Measurements from ENCODE around the gene RECQL5.
"Not testable (repeated sequence)": the region's sequence is repeated elsewhere in the genome, so short reads cannot be mapped to it uniquely, and the experiment has no call there.

The RECQL5 gene

DNA sequence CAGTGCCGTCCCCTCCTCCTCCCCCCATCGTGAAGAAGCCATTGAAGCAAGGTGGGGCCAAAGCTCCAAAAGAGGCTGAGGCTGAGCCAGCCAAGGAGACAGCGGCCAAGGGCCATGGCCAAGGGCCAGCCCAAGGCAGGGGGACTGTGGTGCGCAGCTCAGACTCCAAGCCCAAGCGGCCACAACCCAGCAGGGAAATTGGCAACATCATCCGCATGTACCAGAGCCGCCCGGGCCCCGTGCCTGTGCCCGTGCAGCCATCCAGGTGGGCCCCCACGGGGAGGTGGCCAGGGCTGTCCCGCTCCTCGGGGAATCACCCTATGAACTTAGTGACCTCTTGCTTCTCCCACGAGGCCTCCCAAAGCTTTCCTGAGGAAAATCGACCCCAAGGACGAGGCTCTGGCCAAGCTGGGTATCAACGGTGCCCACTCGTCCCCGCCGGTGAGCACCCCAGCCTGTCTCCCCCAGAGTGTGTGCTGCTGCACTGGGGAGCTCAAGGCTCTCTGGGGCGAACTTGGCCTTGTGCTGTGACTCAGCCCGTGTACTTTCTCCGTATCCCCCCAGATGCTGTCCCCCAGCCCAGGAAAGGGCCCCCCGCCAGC lies 50.3 kb downstream of the RECQL5 start:
- DNase-seq (ENCODE audit: low read depth, low spot score) = no peak

DNA sequence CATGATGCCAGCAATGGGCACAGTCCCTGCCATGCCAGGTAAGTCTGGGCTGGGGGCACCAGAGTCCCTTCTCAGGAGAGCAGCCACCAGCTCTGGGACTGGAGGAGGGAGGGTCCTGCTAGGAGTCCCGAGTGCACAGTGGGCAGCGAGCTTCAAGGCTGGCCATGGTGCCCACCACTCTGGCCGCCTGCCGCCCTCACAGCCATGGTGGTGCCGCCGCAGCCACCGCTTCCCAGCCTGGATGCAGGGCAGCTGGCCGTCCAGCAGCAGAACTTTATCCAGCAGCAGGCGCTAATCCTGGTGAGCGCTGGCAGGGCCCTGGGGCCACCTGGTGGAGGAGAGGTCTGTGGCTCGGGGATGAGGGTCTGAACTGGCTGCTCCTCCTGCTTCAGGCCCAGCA lies 51.7 kb downstream of the RECQL5 start:
- DNase-seq (ENCODE audit: low read depth, low spot score) = no peak

DNA sequence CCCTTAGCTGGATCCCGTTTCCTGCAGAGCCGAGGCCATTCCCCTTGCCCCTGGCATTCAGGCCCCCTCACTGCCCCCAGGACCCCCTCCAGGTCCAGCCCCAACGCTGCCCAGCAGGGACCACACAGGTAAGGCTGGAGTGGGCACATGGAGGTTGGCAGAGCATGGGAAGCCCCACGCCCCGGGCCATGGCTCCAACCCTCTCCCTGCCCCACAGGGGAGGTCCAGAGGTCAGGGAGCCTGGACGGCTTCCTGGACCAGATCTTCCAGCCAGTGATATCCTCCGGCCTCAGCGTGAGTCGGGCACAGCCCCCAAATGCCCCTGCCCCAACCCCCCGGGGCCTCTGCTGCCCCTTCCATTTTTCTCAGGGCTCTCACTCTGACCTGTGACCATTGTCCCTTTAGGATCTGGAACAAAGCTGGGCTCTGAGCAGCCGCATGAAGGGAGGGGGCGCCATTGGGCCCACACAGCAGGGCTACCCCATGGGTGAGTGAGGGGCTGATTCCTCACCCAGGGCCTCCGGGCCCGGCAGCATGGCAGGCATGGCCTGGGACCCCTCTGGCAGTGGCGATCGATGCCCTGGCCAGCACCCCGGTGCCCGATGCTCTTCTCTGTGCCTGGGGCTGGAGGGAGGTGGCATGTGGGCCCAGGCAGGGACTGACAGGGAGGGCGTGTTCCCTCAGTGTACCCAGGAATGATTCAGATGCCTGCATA lies 52.2 kb downstream of the RECQL5 start:
- no peak for DNase-seq (ENCODE audit: low read depth, low spot score)

DNA sequence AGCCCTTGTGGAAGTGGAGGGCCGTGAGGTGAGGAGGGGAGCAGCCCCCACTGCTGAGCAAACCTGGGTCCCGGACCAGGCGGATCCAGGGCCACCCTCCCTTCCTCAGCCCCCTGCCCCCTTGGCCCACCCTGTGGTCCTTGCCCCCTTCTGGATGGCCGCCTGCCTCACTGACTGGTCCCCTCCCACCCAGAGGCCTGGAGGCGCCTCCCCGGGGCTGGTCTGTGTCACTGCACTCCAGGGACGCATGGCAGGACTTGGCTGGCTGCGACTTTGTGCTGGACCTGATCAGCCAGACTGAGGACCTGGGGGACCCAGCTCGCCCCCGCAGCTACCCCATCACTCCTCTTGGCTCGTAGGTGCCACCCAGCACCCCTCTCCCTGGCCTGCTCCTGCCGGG lies 52.9 kb downstream of the RECQL5 start:
- DNase-seq (ENCODE audit: low read depth, low spot score) = no peak

DNA sequence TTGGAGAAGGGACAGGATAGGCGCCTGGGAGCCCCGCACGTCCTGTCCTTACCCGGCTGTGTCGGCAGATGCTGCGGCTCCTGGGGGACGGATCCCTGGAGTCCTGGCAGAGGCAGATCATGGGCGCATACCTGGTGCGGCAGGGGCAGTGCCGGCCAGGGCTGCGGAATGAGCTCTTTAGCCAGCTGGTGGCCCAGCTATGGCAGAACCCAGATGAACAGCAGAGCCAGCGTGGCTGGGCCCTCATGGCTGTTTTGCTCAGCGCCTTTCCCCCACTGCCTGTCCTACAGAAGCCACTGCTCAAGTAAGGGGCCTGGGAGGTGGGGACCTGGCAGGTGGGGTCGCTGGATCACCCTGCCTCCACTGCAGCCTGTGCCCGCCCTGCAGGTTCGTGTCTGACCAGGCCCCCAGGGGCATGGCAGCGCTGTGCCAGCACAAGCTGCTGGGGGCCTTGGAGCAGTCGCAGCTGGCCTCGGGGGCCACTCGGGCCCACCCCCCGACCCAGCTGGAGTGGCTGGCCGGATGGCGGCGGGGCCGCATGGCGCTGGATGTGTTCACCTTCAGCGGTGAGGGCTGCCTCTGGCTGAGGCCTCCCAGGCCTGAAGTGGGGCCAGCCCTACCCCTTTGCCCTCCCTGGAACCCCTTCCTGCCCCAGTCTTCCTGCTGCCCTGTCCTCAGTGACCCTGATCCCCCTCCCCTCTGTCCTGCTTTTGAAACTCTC lies 53.9 kb downstream of the RECQL5 start:
- no peak for DNase-seq (ENCODE audit: low read depth, low spot score)

DNA sequence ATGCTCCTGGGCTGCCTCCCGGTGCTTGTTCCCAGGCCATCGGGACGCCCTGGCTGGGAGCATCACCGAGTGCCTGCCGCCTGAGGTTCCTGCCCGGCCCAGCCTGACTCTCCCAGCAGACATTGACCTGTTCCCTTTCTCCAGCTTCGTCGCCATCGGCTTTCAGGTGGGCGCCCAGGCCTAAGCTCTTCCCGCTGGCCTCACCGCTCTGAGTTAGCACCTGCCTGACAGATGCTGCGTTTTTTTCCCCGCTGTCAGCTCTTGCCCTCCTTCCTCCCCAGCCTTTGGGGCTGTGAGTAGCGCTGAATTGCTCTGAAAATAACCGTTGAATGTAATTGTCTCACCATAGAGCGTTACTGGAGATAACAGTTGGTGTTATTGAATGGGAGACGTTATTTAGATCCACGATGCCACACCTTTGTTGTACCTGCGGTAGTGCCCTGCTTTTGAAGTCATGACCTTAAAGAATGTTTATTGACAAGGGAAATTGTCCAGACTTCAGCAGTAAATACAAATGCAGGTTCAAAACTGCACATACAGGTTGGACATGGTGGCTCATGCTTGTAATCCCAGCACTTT lies 55.0 kb downstream of the RECQL5 start:
- DNase-seq (ENCODE audit: low read depth, low spot score) = no peak

DNA sequence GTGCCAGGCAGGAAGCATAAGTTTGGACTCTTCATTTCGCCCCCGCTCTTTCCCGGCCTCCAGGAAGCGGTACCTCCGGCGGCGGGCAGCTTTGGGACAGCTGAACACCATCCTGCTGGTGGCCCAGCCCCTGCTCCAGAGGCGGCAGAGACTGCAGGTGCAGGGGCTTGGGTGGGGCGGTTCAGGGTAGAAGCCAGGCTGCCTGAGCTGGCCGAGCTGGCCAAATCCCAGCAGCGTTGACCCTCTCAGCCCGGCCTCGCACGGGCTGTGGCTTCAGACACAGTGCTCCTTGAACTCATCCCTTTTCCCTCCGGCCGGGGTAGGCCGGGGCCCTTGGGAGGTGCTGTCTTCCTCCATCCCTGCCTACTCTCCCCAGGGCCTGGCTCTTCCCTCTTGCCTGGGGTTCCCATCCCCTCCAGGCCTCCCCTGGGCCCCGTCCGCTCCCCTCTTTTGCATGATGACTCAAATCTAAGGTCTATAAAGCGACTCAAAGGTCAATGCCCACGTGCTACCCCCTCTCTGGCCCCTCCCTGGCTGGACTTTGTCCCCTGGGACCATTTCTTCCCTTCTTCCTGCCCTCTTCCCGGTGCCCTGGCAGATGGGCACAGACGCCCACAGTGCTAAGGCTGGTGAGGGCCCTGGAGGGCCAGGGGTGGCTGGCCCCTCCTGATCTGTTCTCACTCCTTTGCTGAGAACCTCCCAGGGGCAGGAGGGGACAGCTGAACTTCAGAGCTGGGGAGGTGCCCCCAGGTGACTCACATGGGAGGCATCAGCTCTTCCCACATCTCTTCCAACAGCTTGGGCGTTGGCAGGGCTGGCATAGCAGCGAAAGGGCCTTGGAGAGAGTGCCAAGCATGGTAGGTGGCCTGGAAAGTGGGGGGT lies 56.6 kb downstream of the RECQL5 start:
- no peak for DNase-seq (ENCODE audit: low read depth, low spot score)

DNA sequence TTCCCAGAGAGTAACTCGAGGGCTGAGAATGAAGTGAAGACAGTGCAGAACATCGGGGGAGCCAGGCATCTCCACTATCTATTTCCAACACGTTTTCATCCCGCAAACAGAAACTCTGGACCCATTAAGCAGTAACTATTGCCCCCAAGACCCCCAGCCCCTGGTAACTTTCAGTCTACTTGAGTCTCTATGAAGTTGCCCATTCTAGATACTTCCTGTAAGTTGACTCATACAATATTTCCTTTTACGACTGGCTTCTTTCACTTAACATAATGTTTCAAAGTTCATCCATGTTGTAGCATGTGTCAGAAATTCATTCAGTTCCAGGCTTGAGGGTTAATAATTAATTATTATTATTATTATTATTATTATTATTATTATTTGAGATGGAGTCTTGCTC lies 59.9 kb downstream of the RECQL5 start:
- no peak for DNase-seq (ENCODE audit: low read depth, low spot score)

DNA sequence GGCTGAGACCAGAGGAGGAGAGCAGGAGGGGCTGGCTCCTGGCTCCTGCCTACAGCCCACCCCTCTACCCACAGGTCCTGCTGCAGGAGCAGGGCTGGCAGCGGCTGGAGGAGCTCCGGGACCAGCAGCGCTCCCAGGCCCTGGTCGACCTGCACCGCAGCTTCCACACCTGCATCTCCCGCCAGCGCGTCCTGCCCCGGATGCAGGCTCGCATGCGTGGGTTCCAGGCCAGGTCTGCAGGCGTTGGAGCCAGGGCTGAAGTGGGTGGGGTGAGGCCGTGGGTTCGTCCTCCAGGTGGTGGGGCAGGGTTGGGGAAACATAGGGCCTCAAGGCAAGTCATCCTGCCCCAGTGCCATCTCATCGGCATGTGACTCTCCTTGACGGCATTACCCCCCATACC lies 61.2 kb downstream of the RECQL5 start:
- no peak for DNase-seq (ENCODE audit: low read depth, low spot score)

DNA sequence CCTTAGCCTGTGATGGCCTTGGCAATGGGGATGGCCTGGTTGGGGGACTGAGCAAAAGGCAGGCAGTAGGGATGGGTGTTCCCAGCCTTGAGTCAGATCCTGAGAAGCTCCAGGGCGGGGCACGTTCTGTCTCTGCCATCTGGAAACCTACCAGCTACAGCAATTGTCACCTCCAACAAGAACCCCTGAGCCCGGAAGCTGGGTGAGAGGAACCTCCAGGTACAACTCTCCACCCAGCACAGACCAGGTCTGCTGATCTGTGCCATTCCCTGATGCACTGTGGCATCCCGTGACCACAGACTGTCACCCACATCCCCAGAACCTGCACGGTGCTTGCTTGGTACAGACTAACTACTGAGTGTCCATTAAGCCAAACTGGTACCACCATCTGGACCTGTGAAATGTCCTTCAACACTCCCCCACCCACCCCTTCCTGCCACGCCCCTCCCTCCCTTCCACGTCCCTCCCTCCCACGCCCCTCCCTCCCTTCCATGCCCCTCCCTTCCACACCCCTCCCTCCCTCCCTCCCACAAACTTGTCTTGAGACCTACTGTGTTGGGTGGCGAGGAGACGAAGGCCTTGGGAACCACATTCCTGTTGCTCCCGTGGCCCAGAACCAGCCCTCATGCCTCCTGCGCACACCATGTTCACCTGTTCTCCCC lies 62.8 kb downstream of the RECQL5 start:
- no peak for DNase-seq (ENCODE audit: low read depth, low spot score)

DNA sequence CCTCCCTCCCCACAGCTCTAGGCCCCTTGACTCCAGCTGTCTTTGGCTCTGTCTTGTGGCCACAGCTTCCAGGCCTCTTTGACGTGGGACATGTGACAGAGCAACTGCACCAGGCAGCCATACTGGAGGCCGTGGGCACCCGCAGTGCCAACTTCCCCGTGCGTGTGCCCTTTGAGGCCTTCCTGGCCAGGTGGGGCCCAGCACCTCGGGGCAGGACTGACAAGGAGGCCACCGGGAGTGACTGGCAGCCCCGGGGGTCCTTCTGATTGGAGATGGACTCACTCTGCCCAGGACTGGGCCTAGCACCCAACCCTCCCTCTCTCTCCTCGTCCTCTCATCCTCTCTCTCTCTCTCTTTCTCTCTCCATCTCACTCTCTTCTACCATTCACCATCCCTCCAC lies 63.8 kb downstream of the RECQL5 start:
- no peak for DNase-seq (ENCODE audit: low read depth, low spot score)

DNA sequence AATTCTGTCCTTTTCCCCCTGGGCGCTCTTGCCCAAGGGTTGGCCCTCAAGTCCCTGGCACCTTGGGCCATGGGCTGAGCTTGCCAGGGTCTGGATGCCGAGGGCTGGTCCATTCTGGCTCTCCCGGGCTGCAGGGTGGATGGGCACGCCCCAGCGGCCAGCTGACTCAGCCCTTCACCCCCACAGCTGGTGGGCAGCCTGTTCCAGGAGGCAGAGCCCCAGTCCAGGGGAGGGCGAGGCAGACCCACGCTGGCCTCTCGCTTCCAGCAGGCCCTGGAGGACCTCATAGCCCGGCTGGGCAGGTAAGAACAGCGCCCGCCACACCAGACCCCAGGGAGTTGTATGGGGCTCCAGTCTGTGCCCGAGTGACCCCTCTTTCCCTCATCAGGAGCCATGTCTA lies 64.3 kb downstream of the RECQL5 start:
- DNase-seq (ENCODE audit: low read depth, low spot score) = no peak

DNA sequence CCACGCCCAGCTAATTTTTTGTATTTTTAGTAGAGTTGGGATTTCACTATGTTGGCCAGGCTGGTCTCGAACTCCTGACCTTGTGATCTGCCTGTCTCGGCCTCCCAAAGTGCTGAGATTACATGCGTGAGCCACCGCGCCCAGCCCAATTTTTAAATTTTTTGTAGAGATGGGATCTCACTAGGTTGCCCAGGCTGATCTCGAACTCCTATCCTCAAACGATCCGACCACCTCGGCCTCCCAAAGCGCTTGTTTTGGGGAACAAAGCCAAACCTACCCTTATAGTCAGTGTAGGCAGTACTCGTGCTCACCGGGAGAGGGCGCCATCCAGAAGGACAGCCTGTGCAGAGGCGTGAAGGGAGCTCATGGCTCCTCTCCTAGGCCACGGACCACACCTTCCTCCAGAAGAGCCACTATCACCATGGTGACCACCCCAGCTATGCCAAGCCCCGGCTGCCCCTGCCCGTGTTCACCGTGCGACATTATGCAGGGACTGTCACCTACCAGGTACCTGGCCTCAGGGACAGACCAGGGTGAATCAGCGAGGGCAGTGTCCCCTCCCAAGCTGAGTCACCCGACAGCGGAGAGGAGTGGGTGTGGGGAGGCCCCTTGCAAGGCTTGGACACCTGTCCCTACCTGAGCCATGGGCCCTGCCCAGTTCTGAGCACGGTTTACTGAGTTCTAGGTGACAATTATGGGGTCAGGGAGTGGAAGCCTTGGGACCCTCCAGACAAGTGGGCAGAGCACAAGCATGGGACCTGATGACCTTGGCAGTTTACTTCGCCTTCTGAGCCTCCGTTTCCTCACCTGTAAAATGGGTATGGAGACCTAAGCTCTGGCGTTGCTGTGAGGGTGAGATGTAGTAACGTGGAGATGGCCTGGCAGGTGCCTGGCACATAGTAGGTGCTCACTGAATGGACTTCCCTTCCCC lies 65.6 kb downstream of the RECQL5 start:
- peak; percentile 40 for DNase-seq (ENCODE audit: low read depth, low spot score)

DNA sequence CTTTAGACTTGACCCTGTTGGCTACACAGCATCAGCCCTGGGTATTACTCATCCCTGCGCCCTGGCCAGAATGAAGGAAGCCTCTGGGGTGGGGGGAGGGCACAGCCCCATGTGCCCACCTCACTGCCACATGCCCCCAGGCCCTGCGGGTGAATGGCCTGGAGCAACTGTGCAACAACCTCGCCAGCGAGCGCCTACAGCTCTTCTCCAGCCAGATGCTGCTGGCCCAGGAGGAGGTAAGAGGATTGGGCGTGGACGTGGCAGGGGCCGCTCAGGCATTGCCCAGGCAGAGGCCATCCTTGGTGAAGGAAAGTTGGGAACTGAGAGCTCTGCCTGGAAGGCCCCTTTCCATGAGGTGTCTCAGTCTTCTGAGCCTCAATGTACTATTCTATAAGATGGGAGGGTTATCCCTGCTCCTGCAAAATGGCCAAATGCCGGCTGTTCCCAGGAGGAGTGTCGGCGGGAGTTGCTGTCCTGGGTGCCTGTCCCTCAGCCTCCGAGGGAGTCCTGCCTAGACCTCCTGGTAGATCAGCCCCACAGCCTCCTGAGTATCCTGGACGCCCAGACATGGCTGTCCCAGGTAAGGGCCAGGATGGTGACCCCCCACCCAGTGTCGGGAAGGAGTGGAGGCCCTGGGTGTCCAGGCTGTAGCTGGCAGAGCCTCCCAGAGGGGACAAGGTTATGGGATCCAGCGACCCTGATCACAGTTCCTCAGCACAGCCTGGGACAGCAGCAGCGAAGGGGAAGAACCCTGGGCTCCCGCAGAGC lies 70.5 kb downstream of the RECQL5 start:
- no peak for DNase-seq (ENCODE audit: low read depth, low spot score)

DNA sequence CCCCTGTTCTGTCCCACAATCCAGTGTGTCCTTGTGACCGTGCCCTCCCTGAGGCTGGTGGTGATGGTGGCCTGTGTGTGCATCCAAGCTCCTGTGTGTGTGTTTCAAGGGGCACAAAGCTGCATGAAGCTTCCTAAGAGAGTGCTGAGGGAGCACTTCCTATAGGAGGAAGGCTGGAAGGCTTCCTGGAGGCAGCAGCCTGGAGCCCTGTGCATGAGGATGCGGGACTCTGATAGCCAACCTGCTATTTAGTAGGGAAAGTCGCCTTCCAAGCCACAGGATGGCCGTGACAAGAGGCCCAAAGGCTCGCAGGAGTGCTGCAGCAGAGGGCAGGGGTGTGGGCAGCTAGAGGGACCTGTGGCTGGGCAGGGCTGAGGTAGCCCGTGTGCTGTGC lies 71.0 kb downstream of the RECQL5 start:
- no peak for DNase-seq (ENCODE audit: low read depth, low spot score)

DNA sequence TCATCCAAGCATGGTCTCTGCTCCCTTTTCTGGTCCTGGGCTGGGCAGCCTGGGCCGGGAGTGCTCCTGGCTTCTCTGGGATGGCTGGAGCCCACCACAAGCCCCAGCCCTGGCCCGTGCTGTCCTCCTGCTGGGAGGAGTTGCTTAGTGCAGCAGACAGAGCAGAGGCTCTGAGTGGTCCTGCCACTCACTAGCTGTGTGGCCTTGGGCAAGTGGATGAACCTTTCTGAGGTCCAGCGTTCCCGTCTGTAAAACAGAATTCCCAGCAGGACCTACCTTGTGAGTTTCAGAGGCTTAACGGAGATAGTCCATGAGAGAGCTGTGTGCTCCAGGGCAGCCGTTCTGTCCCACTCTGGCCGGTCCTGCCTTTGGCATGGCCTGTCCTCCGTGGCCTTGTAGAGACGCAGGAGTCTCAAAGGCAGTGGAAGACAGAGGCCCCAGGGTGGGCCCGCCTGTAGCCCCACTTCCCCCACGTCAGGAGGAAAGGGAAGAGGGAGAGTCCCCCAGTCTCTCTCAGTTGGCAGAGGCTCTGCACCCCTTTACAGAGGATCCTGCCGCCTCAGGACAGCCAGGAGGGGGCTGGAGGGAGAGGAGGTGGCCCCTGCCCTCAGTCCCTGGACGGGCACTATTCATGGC lies 71.6 kb downstream of the RECQL5 start:
- no peak for DNase-seq (ENCODE audit: low read depth, low spot score)

DNA sequence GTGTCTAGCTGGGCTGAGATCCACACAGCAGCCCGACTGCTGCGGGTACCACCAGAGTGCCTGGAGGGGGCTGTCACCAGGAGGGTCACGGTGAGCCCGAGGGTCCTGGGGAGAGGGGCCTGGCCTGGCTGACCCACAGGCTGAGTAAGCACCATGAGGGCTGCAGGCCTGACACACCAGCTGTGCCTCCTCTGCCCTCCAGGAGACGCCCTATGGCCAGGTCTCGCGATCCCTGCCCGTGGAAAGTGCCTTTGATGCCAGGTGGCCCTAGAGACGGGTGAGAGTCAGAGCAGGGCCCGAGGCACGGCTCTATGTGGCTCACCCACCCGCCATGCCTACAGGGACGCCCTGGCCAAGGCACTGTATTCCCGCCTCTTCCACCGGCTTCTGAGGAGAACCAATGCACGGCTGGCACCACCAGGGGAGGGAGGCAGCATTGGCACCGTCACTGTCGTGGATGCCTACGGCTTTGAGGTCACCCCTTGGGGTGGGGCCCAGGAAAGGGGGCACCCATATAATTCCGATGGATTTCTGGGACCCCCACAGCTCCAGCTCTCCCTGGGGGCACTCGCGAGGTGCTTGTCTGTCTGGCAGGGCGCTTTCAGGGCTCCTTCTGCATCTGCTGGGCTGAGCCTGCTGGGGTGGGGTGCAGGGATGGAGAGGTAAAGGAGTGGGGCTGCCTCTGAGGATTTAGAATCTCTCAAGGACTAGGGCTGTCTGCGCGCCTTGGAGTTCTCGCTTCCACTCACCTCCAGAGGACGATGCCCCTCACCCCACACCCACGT lies 72.3 kb downstream of the RECQL5 start:
- no peak for DNase-seq (ENCODE audit: low read depth, low spot score)

DNA sequence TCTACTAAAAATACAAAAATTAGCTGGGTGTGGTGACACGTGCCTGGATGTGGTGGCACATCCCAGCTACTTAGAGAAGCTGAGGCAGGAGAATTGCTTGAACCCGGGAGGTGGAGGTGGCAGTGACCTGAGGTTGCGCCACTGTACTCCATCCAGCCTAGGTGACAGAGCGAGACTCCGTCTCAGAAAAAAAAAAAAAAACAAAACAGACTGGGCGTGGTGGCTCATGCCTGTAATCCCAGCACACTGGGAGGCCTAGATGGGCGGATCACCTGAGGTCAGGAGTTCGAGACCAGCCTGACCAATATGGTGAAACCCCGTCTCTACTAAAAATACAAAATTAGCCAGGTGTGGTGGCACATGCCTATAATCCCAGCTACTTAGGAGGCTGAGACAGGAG lies 73.5 kb downstream of the RECQL5 start:
- not testable (repeated sequence) for DNase-seq (ENCODE audit: low read depth, low spot score)

Data from astrocyte of the hippocampus (primary cell).